HCT116 (cell line): ENCODE data around the gene MBD5. TPM values are rescaled to one million over a fixed set of nuclear protein-coding genes. Genes with fewer than 3 reads are reported as not detected.

Experiments
- ATAC-seq: fragments of 200-7000 bp; cut with Tn5 transposase; 2 replicates; pipeline ENCODE4 v1.9.1; 2020; ENCODE audit warnings: mild to moderate bottlenecking, moderate library complexity
- BruUV-seq: library from RNA; stranded (reverse); fragments of 400-500 nt; replicated peaks from 2 replicates; lab custom pipeline; 2021; lab: Mats Ljungman, UMichigan
- CTCF ChIA-PET: fragments of 300-600 bp; sonication (Branson Sonifier 250); formaldehyde crosslinking; loops from one replicate; lab custom pipeline; 2021; ENCODE audit warnings: antibody characterized with exemption; lab: Charles Lee
- POLR2A ChIA-PET: fragments of 300-600, 350-600 bp; sonication (Branson Sonifier 250); formaldehyde crosslinking; loops from one replicate; lab custom pipeline; 2021; ENCODE audit warnings: antibody characterized with exemption; lab: Charles Lee
- RAD21 ChIA-PET, 2 experiments: fragments of 300-600 bp; sonication (Branson Sonifier 250); formaldehyde crosslinking; loops; one replicate each; lab custom pipeline; 2023; ENCODE audit warnings: low total read pairs in 2 of 2; ENCODE audit not compliant: uncharacterized antibody in 2 of 2, unreplicated experiment in 2 of 2, low non-redundant PET in 1 of 2; lab: Charles Lee
- DNase-seq: peaks from one replicate; pipeline ENCODE4 v3.0.0-alpha.2; 2010; ENCODE audit warnings: low read depth, low spot score
- H2AFZ ChIP-seq: fragments of 200-600 bp; shearing (Covaris generic), sonication (generic); 2 replicates; pipeline ENCODE4 v1.6.1; 2017; ENCODE audit warnings: low read depth, mixed run types, mixed read lengths, antibody characterized with exemption, low read length; ENCODE audit not compliant: poor library complexity, severe bottlenecking
- H3K27ac ChIP-seq: 2 replicates; pipeline ENCODE4 v1.5.1; 2012; ENCODE audit warnings: low read depth, low read length
- H3K27me3 ChIP-seq: fragments of 200-600 bp; sonication (generic); 2 replicates; pipeline ENCODE4 v1.6.1; 2016; ENCODE audit warnings: mixed run types, low read length, mixed read lengths; ENCODE audit not compliant: insufficient read depth
- H3K36me3 ChIP-seq, 2 experiments: fragments of 200-500 bp in 1 of 2; fragments of 200-600 bp in 1 of 2; sonication (Bioruptor generic) in 1 of 2; sonication (generic) in 1 of 2; 2 replicates each; pipeline versions ENCODE4 v1.5.1 to v1.6.1; 2014 to 2016; ENCODE audit warnings: low read length in 2 of 2, inconsistent platforms in 1 of 2, mixed read lengths in 1 of 2, mixed run types in 1 of 2; ENCODE audit not compliant: insufficient read depth in 2 of 2, control insufficient read depth in 1 of 2
- H3K4me1 ChIP-seq, 2 experiments: fragments of 200-600 bp in 1 of 2; sonication (generic) in 1 of 2; 2 replicates each; pipeline versions ENCODE4 v1.5.1 to v1.6.1; 2012 to 2017; ENCODE audit warnings: low read length in 2 of 2, inconsistent platforms in 1 of 2, mild to moderate bottlenecking in 1 of 2, mixed read lengths in 1 of 2, mixed run types in 1 of 2, moderate library complexity in 1 of 2; ENCODE audit not compliant: insufficient read depth in 2 of 2, control insufficient read depth in 1 of 2
- H3K4me2 ChIP-seq: fragments of 200-600 bp; sonication (generic); 2 replicates; pipeline ENCODE4 v1.6.1; 2017; ENCODE audit warnings: mixed run types, low read length, mixed read lengths
- H3K4me3 ChIP-seq, 2 experiments: fragments of 200-600 bp in 1 of 2; sonication (generic) in 1 of 2; replicated peaks in 1 of 2; 2 replicates each; pipeline ENCODE4 v1.5.1; 2011 to 2016; ENCODE audit warnings: low read length in 2 of 2, control low read depth in 1 of 2, low read depth in 1 of 2, mild to moderate bottlenecking in 1 of 2, mixed read lengths in 1 of 2, mixed run types in 1 of 2
- H3K79me2 ChIP-seq: fragments of 200-600 bp; sonication (generic); 2 replicates; pipeline ENCODE4 v1.6.1; 2017; ENCODE audit warnings: mild to moderate bottlenecking, mixed run types, low read length, moderate library complexity, mixed read lengths; ENCODE audit not compliant: insufficient read depth
- H3K9ac ChIP-seq: fragments of 200-600 bp; sonication (generic); 2 replicates; pipeline ENCODE4 v1.6.1; 2016; ENCODE audit warnings: low read length, mixed read lengths
- H3K9me2 ChIP-seq: fragments of 200-600 bp; sonication (generic), shearing (Covaris generic); 2 replicates; pipeline ENCODE4 v1.6.1; 2017; ENCODE audit warnings: mixed run types, mild to moderate bottlenecking, moderate library complexity; ENCODE audit not compliant: insufficient read depth
- H3K9me3 ChIP-seq, 2 experiments: fragments of 200-500 bp in 1 of 2; fragments of 200-600 bp in 1 of 2; sonication (Bioruptor generic) in 1 of 2; sonication (generic) in 1 of 2; 2 replicates each; pipeline ENCODE4 v1.6.1; 2014 to 2017; ENCODE audit warnings: low read length in 2 of 2, mixed read lengths in 2 of 2, inconsistent platforms in 1 of 2, low read depth in 1 of 2, mild to moderate bottlenecking in 1 of 2, mixed run types in 1 of 2, moderate library complexity in 1 of 2; ENCODE audit not compliant: control insufficient read depth in 1 of 2, insufficient read depth in 1 of 2
- H4K20me1 ChIP-seq: fragments of 200-600 bp; sonication (generic), shearing (Covaris generic); 2 replicates; pipeline ENCODE4 v1.6.1; 2017; ENCODE audit warnings: mixed run types, mild to moderate bottlenecking, moderate library complexity; ENCODE audit not compliant: insufficient read depth
- CBX3 ChIP-seq: IDR thresholded peaks from 2 replicates; pipeline ENCODE4 v1.6.1; 2012; ENCODE audit warnings: low read depth
- EGR1 ChIP-seq: IDR thresholded peaks from 2 replicates; pipeline ENCODE4 v1.6.1; 2012; ENCODE audit warnings: low read depth
- ELF1 ChIP-seq: IDR thresholded peaks from 2 replicates; pipeline ENCODE4 v1.6.1; 2012; ENCODE audit warnings: low read depth, borderline replicate concordance
- EZH2 ChIP-seq: fragments of 200-600 bp; sonication (generic); IDR thresholded peaks from 2 replicates; pipeline ENCODE4 v1.6.1; 2017; ENCODE audit warnings: antibody characterized with exemption, mixed run types
- EZH2phosphoT487 ChIP-seq: fragments of 200-600 bp; IDR thresholded peaks from 2 replicates; pipeline ENCODE4 v1.6.1; 2018; ENCODE audit warnings: antibody characterized with exemption, borderline replicate concordance
- FOSL1 ChIP-seq: IDR thresholded peaks from 2 replicates; pipeline ENCODE4 v1.6.1; 2012; ENCODE audit warnings: low read depth
- POLR2A ChIP-seq: IDR thresholded peaks from 2 replicates; pipeline ENCODE4 v1.7.0; 2011; ENCODE audit warnings: borderline replicate concordance; ENCODE audit not compliant: insufficient read depth, insufficient read length; ENCODE audit errors: extremely low read depth
- RAD21 ChIP-seq: IDR thresholded peaks from 2 replicates; pipeline ENCODE4 v1.6.1; 2012; ENCODE audit warnings: low read depth, mild to moderate bottlenecking
- SP1 ChIP-seq: IDR thresholded peaks from 2 replicates; pipeline ENCODE4 v1.6.1; 2012; ENCODE audit warnings: low read depth
- TCF7L2 ChIP-seq: IDR thresholded peaks from 2 replicates; pipeline ENCODE4 v1.7.0; 2011; ENCODE audit warnings: borderline replicate concordance, inconsistent platforms; ENCODE audit not compliant: insufficient read depth, insufficient read length; ENCODE audit errors: extremely low read depth
- ZNF274 ChIP-seq: fragments of 200-500 bp; sonication (Bioruptor generic); IDR thresholded peaks from 2 replicates; pipeline ENCODE4 v1.6.1; 2014; ENCODE audit warnings: mild to moderate bottlenecking, low read depth, low read length, inconsistent platforms
- intact Hi-C: fragments of 100-400 bp; cut with micrococcal nuclease; formaldehyde crosslinking; loops from 2 replicates; pipeline ENCODE4 v1.10.0; 2022
- total RNA-seq: library from RNA; stranded (reverse); gene quantifications from one replicate; pipeline ENCODE4 v1.2.1, GENCODE V29; 2021; ENCODE audit not compliant: unreplicated experiment
- TF ChIP-seq, protein P1 (sequence below): IDR thresholded peaks from 2 replicates; pipeline ENCODE4 v1.6.1; 2012; ENCODE audit warnings: low read depth
- TF ChIP-seq, protein P2 (sequence below): IDR thresholded peaks from 2 replicates; pipeline ENCODE4 v1.6.1; 2011; ENCODE audit warnings: mild to moderate bottlenecking, low read length, moderate library complexity; ENCODE audit not compliant: insufficient replicate concordance; ENCODE audit errors: extremely low read depth

MBD5 gene
- total RNA-seq, 1 experiment from 2014 or later: 20.5 TPM

DNA sequence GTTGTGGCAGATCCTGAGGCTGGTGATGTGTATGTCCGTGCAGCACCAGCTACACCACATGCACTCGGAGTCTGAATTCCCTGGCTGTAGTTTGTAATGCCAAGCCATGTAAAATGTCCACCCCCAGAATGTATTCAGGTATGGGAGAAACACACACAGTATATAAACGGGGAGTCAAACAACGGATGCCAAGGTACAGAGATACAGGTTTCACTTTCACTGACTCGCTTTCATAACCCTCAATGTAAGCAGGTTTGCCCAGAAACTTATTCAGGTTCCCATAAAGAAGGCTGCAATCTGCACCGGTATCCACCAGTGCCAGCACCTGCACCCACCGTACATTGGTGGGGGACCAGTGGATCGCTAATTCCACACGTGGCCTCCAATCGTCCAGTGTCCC, 237.2 kb downstream of the MBD5 start:
- H2AFZ ChIP-seq: no peak overlapping the region
- no TSS peak for BruUV-seq

More for the DNA sequence above, 237.2 kb downstream of the MBD5 start:
- no peaks in the 10 kb centered on the region for H3K79me2 ChIP-seq
- no peak for ATAC-seq
- no peaks in the 10 kb centered on the region for H3K27me3 ChIP-seq
- H3K27ac ChIP-seq: no peak overlapping the region
- ChIA-PET CTCF (no interaction called here), POLR2A (no interaction called here)
- H3K4me2 ChIP-seq: no peak overlapping the region
- H3K4me1 ChIP-seq: no peaks in the 10 kb centered on the region
- H3K9ac ChIP-seq: no peak overlapping the region
- TF ChIP-seq ELF1 (no peak), CBX3 (no peak), ZNF274 (no peak), EZH2phosphoT487 (no peak), SP1 (no peak), EGR1 (no peak), EZH2 (no peak), TCF7L2 (no peak), POLR2A (no peak), FOSL1 (no peak), RAD21 (no peak)
- TF ChIP-seq, protein P1, sequence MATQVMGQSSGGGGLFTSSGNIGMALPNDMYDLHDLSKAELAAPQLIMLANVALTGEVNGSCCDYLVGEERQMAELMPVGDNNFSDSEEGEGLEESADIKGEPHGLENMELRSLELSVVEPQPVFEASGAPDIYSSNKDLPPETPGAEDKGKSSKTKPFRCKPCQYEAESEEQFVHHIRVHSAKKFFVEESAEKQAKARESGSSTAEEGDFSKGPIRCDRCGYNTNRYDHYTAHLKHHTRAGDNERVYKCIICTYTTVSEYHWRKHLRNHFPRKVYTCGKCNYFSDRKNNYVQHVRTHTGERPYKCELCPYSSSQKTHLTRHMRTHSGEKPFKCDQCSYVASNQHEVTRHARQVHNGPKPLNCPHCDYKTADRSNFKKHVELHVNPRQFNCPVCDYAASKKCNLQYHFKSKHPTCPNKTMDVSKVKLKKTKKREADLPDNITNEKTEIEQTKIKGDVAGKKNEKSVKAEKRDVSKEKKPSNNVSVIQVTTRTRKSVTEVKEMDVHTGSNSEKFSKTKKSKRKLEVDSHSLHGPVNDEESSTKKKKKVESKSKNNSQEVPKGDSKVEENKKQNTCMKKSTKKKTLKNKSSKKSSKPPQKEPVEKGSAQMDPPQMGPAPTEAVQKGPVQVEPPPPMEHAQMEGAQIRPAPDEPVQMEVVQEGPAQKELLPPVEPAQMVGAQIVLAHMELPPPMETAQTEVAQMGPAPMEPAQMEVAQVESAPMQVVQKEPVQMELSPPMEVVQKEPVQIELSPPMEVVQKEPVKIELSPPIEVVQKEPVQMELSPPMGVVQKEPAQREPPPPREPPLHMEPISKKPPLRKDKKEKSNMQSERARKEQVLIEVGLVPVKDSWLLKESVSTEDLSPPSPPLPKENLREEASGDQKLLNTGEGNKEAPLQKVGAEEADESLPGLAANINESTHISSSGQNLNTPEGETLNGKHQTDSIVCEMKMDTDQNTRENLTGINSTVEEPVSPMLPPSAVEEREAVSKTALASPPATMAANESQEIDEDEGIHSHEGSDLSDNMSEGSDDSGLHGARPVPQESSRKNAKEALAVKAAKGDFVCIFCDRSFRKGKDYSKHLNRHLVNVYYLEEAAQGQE: no peak
- TF ChIP-seq, protein P2, sequence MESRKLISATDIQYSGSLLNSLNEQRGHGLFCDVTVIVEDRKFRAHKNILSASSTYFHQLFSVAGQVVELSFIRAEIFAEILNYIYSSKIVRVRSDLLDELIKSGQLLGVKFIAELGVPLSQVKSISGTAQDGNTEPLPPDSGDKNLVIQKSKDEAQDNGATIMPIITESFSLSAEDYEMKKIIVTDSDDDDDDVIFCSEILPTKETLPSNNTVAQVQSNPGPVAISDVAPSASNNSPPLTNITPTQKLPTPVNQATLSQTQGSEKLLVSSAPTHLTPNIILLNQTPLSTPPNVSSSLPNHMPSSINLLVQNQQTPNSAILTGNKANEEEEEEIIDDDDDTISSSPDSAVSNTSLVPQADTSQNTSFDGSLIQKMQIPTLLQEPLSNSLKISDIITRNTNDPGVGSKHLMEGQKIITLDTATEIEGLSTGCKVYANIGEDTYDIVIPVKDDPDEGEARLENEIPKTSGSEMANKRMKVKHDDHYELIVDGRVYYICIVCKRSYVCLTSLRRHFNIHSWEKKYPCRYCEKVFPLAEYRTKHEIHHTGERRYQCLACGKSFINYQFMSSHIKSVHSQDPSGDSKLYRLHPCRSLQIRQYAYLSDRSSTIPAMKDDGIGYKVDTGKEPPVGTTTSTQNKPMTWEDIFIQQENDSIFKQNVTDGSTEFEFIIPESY: no peak
- TF ChIP-seq, all 23 proteins: peak for 0
- H4K20me1 ChIP-seq: no peaks in the 10 kb centered on the region
- H3K36me3 ChIP-seq: no peaks in the 10 kb centered on the region
- no peaks in the 10 kb centered on the region for H3K9me2 ChIP-seq
- no peak for DNase-seq
- no peak overlapping the region for H3K4me3 ChIP-seq
- intact Hi-C loops: no loop called here
- H3K9me3 ChIP-seq: peaks cover 7 to 8% of the 10 kb centered on the region in 2 experiments; a peak in 2 of 4 replicates
- RAD21 ChIA-PET: no interaction called here
